Measurements from ENCODE around the gene THOC1.

THOC1 gene

GRCh38 chr18:195651-196050 lies 72.2 kb downstream of the THOC1 start:
- TF ChIP-seq EZH2phosphoT487 (IDR thresholded peaks at IDR 0.05; ENCODE audit: low read depth) = no peak
- TF ChIP-seq, protein P1, sequence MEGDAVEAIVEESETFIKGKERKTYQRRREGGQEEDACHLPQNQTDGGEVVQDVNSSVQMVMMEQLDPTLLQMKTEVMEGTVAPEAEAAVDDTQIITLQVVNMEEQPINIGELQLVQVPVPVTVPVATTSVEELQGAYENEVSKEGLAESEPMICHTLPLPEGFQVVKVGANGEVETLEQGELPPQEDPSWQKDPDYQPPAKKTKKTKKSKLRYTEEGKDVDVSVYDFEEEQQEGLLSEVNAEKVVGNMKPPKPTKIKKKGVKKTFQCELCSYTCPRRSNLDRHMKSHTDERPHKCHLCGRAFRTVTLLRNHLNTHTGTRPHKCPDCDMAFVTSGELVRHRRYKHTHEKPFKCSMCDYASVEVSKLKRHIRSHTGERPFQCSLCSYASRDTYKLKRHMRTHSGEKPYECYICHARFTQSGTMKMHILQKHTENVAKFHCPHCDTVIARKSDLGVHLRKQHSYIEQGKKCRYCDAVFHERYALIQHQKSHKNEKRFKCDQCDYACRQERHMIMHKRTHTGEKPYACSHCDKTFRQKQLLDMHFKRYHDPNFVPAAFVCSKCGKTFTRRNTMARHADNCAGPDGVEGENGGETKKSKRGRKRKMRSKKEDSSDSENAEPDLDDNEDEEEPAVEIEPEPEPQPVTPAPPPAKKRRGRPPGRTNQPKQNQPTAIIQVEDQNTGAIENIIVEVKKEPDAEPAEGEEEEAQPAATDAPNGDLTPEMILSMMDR (IDR thresholded peaks at IDR 0.05; ENCODE audit: low read depth, low read length) = no peak

DNA sequence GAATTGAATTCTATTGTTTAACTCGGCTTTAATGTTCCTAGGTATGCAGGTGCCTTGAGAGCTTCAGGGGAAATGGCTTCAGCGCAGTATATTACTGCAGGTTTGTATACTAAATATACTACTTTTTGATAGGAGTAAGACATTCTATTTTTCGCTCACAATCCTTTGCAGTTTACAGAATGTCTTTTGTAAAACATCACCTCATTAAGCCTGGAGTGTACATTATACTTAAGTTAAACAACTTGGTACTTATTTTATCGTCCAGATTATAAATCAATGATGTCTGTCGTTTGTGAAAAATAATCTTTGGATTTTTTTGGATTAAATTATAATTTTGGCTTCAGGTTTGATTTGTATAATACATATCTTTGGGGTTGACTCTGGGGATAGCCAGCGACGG lies 75.0 kb downstream of the THOC1 start:
- Histone ChIP-seq H3K9ac (ENCODE audit: low read length) (no peak overlapping the region), H3K79me2 (ENCODE audit: low read length) (peaks cover 48% of the 10 kb centered on the region), H3K27ac (ENCODE audit: low read length) (no peak overlapping the region), H3K27me3 (ENCODE audit: low read depth, low read length) (no peaks in the 10 kb centered on the region), H3K4me2 (ENCODE audit: low read length) (no peak overlapping the region), H3K4me1 (ENCODE audit: low read length) (no peaks in the 10 kb centered on the region), H4K20me1 (ENCODE audit: insufficient read depth, low read length) (no peaks in the 10 kb centered on the region), H3K4me3 (ENCODE audit: low read length) (no peak overlapping the region), H2AFZ (ENCODE audit: low read depth, low read length) (no peak overlapping the region), H3K9me3 (ENCODE audit: insufficient read depth, low read length) (no peaks in the 10 kb centered on the region), H3K36me3 (replicated peaks; ENCODE audit: low read depth, low read length) (peaks cover 37% of the 10 kb centered on the region)
- TF ChIP-seq, protein P1 (IDR thresholded peaks at IDR 0.05; ENCODE audit: low read depth, low read length) = no peak
- TF ChIP-seq EZH2phosphoT487 (IDR thresholded peaks at IDR 0.05; ENCODE audit: low read depth) = no peak

More at GRCh38 chr18:195651-196050, 72.2 kb downstream of the THOC1 start:
- Histone ChIP-seq H3K9ac (ENCODE audit: low read length) (no peak overlapping the region), H3K4me1 (ENCODE audit: low read length) (no peaks in the 10 kb centered on the region), H3K4me2 (ENCODE audit: low read length) (no peak overlapping the region), H3K4me3 (ENCODE audit: low read length) (no peak overlapping the region), H3K27ac (ENCODE audit: low read length) (no peak overlapping the region), H3K9me3 (ENCODE audit: insufficient read depth, low read length) (no peaks in the 10 kb centered on the region), H3K27me3 (ENCODE audit: low read depth, low read length) (no peaks in the 10 kb centered on the region), H2AFZ (ENCODE audit: low read depth, low read length) (no peak overlapping the region), H3K36me3 (replicated peaks; ENCODE audit: low read depth, low read length) (peaks cover 47% of the 10 kb centered on the region), H4K20me1 (ENCODE audit: insufficient read depth, low read length) (no peaks in the 10 kb centered on the region), H3K79me2 (ENCODE audit: low read length) (peaks cover 22% of the 10 kb centered on the region)

DNA sequence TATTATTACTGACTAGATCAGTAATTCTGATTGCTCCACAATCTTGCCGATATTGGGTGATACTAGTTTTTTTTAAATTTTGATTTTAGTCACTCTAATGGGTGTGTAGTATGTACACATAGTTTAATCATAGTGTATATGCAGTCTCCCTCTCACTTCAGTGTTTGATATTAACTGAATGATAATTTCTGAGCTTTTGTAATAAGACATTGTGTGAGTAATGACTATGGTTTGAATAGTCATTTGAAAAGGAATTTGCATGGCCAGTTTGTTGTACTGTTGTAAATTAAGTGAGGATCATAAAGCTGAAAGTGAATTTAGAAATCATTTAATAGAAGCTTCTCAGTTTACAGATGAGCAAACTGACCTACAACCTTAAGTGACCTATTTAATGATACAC lies 76.1 kb downstream of the THOC1 start:
- no peaks in the 10 kb centered on the region for H4K20me1 ChIP-seq (ENCODE audit: insufficient read depth, low read length)
- no peak overlapping the region for H3K27ac ChIP-seq (ENCODE audit: low read length)
- no peaks in the 10 kb centered on the region for H3K27me3 ChIP-seq (ENCODE audit: low read depth, low read length)
- H3K79me2 ChIP-seq (ENCODE audit: low read length) = peaks cover 57% of the 10 kb centered on the region
- no peaks in the 10 kb centered on the region for H3K4me1 ChIP-seq (ENCODE audit: low read length)
- no peak overlapping the region for H3K9ac ChIP-seq (ENCODE audit: low read length)
- H3K9me3 ChIP-seq (ENCODE audit: insufficient read depth, low read length) = no peaks in the 10 kb centered on the region
- H2AFZ ChIP-seq (ENCODE audit: low read depth, low read length) = no peak overlapping the region
- TF ChIP-seq EZH2phosphoT487 (IDR thresholded peaks at IDR 0.05; ENCODE audit: low read depth) = no peak
- TF ChIP-seq, protein P1 (IDR thresholded peaks at IDR 0.05; ENCODE audit: low read depth, low read length) = no peak
- H3K36me3 ChIP-seq (replicated peaks; ENCODE audit: low read depth, low read length) = peaks cover 29% of the 10 kb centered on the region
- no peak overlapping the region for H3K4me3 ChIP-seq (ENCODE audit: low read length)
- no peak overlapping the region for H3K4me2 ChIP-seq (ENCODE audit: low read length)

DNA sequence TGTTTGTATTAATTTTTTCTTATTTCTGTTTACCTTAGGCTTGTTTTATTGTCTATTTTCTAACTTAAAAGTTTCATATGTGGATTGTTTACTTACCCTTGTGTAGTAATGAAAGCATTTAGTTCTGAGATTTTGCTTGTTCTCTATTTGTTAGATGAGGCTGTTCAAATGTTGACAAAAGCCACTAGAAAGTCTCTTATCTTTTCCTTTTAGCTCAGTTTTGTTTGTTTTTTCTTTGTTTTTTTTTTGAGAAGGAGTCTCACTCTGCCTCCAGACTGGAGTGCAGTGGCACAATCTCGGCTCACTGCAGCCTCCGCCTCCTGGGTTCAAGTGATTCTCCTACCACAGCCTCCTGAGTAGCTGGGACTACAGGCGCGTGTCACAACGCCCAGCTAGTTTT lies 78.6 kb downstream of the THOC1 start:
- no peak overlapping the region for H3K27ac ChIP-seq (ENCODE audit: low read length)
- H4K20me1 ChIP-seq (ENCODE audit: insufficient read depth, low read length) = no peaks in the 10 kb centered on the region
- no peaks in the 10 kb centered on the region for H3K9me3 ChIP-seq (ENCODE audit: insufficient read depth, low read length)
- no peak for TF ChIP-seq EZH2phosphoT487 (IDR thresholded peaks at IDR 0.05; ENCODE audit: low read depth)
- TF ChIP-seq, protein P1 (IDR thresholded peaks at IDR 0.05; ENCODE audit: low read depth, low read length) = no peak
- H3K36me3 ChIP-seq (replicated peaks; ENCODE audit: low read depth, low read length) = peaks cover 25% of the 10 kb centered on the region
- H3K4me3 ChIP-seq (ENCODE audit: low read length) = no peak overlapping the region
- H3K79me2 ChIP-seq (ENCODE audit: low read length) = peaks cover 69% of the 10 kb centered on the region
- no peaks in the 10 kb centered on the region for H3K4me1 ChIP-seq (ENCODE audit: low read length)
- no peak overlapping the region for H3K9ac ChIP-seq (ENCODE audit: low read length)
- H3K27me3 ChIP-seq (ENCODE audit: low read depth, low read length) = no peaks in the 10 kb centered on the region
- H3K4me2 ChIP-seq (ENCODE audit: low read length) = no peak overlapping the region
- H2AFZ ChIP-seq (ENCODE audit: low read depth, low read length) = no peak overlapping the region
